Prostate gland (tissue), 2 donors: ENCODE data around the gene KANTR. TPM values are rescaled to one million over a fixed set of nuclear protein-coding genes. Genes with fewer than 3 reads are reported as not detected.

ENCODE experiments used
- DNase-seq: peaks from one replicate; pipeline ENCODE4 v3.0.0-alpha.2; 2019; ENCODE audit warnings: low spot score
- H3K27ac ChIP-seq, 2 donors: fragments of 200-600 bp; sonication (generic); 2 replicates each; pipeline ENCODE4 v1.5.1; 2017 to 2019
- H3K27me3 ChIP-seq: fragments of 200-600 bp; sonication (generic); replicated peaks from 2 replicates; pipeline ENCODE4 v1.5.1; 2019; ENCODE audit not compliant: insufficient read depth
- H3K36me3 ChIP-seq, 2 donors: fragments of 200-600 bp; sonication (generic); 1 replicate in 1 of 2; 2 replicates in 1 of 2; pipeline versions ENCODE4 v1.5.1 to v1.8.1; 2017 to 2019
- H3K4me1 ChIP-seq: fragments of 200-600 bp; sonication (generic); replicated peaks from 2 replicates; pipeline ENCODE4 v1.5.1; 2019
- H3K4me3 ChIP-seq, 2 donors: fragments of 200-600 bp; sonication (generic); 2 replicates each; pipeline ENCODE4 v1.5.1; 2017 to 2019
- H3K9me3 ChIP-seq: fragments of 200-600 bp; sonication (generic); 2 replicates; pipeline ENCODE4 v1.5.1; 2017
- POLR2A ChIP-seq: fragments of 450-650 bp; IDR thresholded peaks from one replicate; pipeline ENCODE4 v1.6.1; 2016; ENCODE audit warnings: antibody characterized with exemption, mild to moderate bottlenecking
- POLR2AphosphoS5 ChIP-seq: sonication (generic); formaldehyde crosslinking; IDR thresholded peaks from one replicate; pipeline ENCODE4 v1.6.1; 2017; ENCODE audit warnings: antibody characterized with exemption
- WGBS: methylation state at CpG from one replicate; pipeline ENCODE4 v1.1.5; 2018; 5-methylcytosine and 5-hydroxymethylcytosine counted together
- intact Hi-C: fragments of 100-400 bp; cut with DNase I; formaldehyde crosslinking; loops from one replicate; pipeline ENCODE4 v1.14.2; 2022
- total RNA-seq, 2 donors: library from RNA; depleted of rRNA; stranded (reverse); fragments of >200 nt; gene quantifications; one replicate each; pipeline ENCODE4 v1.1.0, GENCODE V29; 2016
- TF ChIP-seq, protein P1 (sequence below), 4 experiments: fragments of 200-600 bp in 2 of 4; fragments of 450-650 bp in 2 of 4; sonication (generic) in 2 of 4; IDR thresholded peaks; 1 replicate in 3 of 4; 2 replicates in 1 of 4; pipeline ENCODE4 v1.5.1; 2016 to 2019; ENCODE audit warnings: antibody characterized with exemption in 4 of 4, mild to moderate bottlenecking in 2 of 4, moderate library complexity in 2 of 4

Gene KANTR
- total RNA-seq, 2 donors from 2014 or later = 11.5 to 27.9 TPM

DNA sequence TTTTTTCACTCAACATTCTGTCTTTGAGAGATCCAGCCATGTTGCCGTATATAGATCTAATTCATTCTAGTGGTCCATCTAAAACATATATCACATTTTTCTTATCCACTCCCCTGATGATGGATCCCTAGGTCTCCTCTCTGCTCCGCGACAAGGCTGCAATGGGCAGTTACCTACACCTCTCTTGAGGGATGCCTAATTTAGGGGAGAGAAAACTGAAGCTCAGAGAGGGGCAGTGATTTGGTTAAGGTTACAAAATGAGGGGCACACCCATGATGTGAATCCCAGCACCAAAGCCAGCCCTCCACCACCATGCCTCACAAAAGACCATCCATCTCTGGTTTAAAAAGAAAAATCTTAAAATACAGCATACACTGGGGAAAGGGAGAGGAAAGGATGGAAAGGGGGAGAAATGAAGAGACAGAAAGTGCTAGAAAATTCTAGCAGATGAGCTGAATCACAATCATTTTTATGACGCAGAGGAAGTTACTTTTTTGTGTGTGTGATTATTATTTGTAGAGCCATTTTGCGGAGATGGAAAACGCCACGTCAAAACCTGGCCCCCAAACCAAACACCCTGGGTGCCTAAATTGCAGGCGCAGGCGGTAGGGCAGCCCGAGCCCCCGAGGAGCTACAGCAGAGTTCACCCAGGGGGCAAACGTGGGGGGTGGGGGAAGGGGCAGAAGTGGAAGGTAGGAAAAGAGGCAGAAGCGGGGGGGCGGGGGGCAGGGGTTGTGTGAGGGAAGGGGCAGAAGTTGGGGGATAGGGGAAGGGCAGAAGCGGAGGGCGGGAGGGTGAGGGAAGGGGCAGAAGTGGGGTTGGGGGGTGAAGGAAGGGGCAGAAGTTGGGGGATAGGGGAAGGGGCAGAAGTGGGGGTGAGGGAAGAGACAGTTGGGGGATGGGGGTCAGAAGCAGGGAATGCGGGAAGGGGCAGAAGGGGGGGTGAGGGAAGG lies 13.0 kb upstream of the KANTR start:
- Histone ChIP-seq H3K4me1 (no peaks in the 10 kb centered on the region), H3K4me3 (peak overlapping the region; percentile 13 to 29), H3K36me3 (no peaks in the 10 kb centered on the region), H3K27me3 (no peaks in the 10 kb centered on the region), H3K9me3 (no peaks in the 10 kb centered on the region), H3K27ac (peak overlapping the region; percentile 77 to 78)
- WGBS = 31% methylated on average over 8 of the region's 17 CpGs
- no peak for TF ChIP-seq POLR2A
- TF ChIP-seq POLR2AphosphoS5 = peak; percentile 10
- DNase-seq = no peak
- intact Hi-C loops = no loop called here

DNA sequence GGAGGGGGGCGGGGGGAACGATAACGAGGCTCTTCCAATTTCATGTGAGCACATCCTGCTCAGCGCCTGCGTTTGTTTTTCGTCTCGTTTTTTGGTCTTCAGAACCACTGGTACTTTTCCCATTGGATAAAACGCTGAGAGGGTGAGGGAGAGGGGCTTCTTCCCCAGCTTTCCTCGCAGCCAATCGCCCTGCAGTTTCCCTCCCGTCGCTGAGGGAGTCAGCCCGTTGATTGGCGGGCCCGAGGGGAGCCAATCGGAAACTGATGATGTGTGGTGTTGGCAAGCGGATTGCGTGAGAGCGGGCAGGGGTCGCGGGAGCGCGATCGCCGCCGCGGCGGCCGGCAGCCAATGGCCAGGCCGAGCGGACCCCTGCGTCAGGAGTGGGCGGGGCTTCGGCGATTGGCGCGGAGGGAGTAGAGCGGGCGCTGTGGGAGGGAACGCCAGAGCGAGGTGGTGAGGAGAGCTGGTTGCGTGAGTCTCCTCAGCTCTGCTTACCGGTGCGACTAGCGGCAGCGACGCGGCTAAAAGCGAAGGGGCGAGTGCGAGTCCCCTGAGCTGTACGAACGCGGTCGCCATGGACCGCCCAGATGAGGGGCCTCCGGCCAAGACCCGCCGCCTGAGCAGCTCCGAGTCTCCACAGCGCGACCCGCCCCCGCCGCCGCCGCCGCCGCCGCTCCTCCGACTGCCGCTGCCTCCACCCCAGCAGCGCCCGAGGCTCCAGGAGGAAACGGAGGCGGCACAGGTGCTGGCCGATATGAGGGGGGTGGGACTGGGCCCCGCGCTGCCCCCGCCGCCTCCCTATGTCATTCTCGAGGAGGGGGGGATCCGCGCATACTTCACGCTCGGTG lies 11.8 kb upstream of the KANTR start, which contains the start of gene TSPYL2:
Gene TSPYL2, plus strand, starts transcription at position 443 of the 848 bp plus-strand sequence. Its CDS starts 132 bp downstream, at position 575.
- Histone ChIP-seq H3K4me3 (peak within 1 kb of the TSS; percentile 71 to 73), H3K4me1 (no peaks in the 10 kb centered on the region), H3K9me3 (no peaks in the 10 kb centered on the region), H3K27me3 (no peaks in the 10 kb centered on the region), H3K36me3 (no peaks in the 10 kb centered on the region), H3K27ac (peak within 1 kb of the TSS; percentile 94 to 95)
- TF ChIP-seq POLR2A = peak; percentile 97
- TF ChIP-seq, protein P1, sequence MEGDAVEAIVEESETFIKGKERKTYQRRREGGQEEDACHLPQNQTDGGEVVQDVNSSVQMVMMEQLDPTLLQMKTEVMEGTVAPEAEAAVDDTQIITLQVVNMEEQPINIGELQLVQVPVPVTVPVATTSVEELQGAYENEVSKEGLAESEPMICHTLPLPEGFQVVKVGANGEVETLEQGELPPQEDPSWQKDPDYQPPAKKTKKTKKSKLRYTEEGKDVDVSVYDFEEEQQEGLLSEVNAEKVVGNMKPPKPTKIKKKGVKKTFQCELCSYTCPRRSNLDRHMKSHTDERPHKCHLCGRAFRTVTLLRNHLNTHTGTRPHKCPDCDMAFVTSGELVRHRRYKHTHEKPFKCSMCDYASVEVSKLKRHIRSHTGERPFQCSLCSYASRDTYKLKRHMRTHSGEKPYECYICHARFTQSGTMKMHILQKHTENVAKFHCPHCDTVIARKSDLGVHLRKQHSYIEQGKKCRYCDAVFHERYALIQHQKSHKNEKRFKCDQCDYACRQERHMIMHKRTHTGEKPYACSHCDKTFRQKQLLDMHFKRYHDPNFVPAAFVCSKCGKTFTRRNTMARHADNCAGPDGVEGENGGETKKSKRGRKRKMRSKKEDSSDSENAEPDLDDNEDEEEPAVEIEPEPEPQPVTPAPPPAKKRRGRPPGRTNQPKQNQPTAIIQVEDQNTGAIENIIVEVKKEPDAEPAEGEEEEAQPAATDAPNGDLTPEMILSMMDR (IDR thresholded peaks at IDR 0.05) = no peak
- peak; percentile 95 for TF ChIP-seq POLR2AphosphoS5
- peak; percentile 93 for DNase-seq
- 0% methylated on average over 8 of the region's 86 CpGs for WGBS
- intact Hi-C loops = no loop called here

DNA sequence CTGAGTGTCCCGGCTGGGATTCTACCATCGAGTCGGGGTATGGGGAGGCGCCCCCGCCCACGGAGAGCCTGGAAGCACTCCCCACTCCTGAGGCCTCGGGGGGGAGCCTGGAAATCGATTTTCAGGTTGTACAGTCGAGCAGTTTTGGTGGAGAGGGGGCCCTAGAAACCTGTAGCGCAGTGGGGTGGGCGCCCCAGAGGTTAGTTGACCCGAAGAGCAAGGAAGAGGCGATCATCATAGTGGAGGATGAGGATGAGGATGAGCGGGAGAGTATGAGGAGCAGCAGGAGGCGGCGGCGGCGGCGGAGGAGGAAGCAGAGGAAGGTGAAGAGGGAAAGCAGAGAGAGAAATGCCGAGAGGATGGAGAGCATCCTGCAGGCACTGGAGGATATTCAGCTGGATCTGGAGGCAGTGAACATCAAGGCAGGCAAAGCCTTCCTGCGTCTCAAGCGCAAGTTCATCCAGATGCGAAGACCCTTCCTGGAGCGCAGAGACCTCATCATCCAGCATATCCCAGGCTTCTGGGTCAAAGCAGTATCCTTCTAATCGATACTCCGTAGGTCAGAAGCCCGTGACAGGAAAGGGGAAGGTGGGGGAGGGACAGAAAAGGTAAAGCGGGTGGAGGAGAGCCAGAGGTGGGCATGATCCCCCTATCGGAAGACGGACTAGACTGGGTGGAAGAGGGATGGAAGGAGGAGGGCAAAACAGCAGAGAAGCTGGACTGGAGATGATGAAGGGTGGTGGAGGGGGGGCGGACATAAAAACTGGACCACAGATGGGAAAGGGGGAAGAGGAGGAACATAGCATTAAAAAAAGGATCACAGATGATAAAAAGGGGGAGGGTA lies 10.9 kb upstream of the KANTR start:
- TF ChIP-seq, protein P1 (IDR thresholded peaks at IDR 0.05) = no peak
- TF ChIP-seq POLR2AphosphoS5 (no peak), POLR2A (no peak)
- no peak for DNase-seq
- no peaks in the 10 kb centered on the region for H3K9me3 ChIP-seq
- no peaks in the 10 kb centered on the region for H3K27me3 ChIP-seq
- peak overlapping the region; percentile 71 to 73 for H3K4me3 ChIP-seq
- H3K4me1 ChIP-seq = no peaks in the 10 kb centered on the region
- intact Hi-C loops = no loop called here
- no peaks in the 10 kb centered on the region for H3K36me3 ChIP-seq
- 3% methylated on average over 23 of the region's 31 CpGs for WGBS
- H3K27ac ChIP-seq = peak overlapping the region; percentile 94 to 95

DNA sequence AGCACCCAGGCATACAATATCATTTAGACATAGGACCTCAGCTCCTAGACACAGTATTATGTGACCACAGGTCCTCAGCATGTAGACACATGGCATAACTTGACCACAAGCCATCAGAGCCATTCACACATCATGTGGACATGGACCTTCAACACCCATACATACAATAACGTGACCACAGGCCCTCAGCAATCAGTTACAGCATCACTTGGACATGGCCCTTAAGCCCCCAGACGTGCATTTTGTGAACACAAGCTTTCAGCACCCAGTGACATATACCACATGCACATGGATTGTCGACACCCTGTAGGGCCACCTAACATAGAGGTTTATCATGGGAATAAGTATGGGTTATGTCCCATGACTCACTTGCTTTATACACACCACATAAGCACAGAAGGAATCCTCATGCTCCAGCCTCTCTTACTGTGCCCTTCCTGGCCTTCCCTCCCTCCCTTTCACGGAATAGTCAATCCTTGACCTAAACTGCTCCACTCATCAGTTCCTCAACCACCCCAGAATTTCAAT lies 9.8 kb upstream of the KANTR start:
- peak overlapping the region; percentile 71 to 73 for H3K4me3 ChIP-seq
- no peaks in the 10 kb centered on the region for H3K9me3 ChIP-seq
- WGBS = 42% methylated on average over 4 of the region's 4 CpGs
- H3K27me3 ChIP-seq = no peaks in the 10 kb centered on the region
- no peak for DNase-seq
- intact Hi-C loops = no loop called here
- TF ChIP-seq, protein P1 (IDR thresholded peaks at IDR 0.05) = no peak
- TF ChIP-seq POLR2A (no peak), POLR2AphosphoS5 (no peak)
- peak overlapping the region; percentile 94 to 95 for H3K27ac ChIP-seq
- H3K4me1 ChIP-seq = no peaks in the 10 kb centered on the region
- no peaks in the 10 kb centered on the region for H3K36me3 ChIP-seq
